HS-27A (cell line): ENCODE measurements around the gene FBXL13.
"Not testable (repeated sequence)": the region's sequence is repeated elsewhere in the genome, so short reads cannot be mapped to it uniquely, and the experiment has no call there.

Experiments
- DNase-seq: peaks from one replicate; pipeline ENCODE4 v3.0.0-alpha.2; 2012; ENCODE audit warnings: low read depth, missing footprints

FBXL13 gene

GRCh38 chr7:103074519-103075336 lies at the start of gene FBXL13, which contains the start of gene ARMC10:
Gene FBXL13, minus strand, starts transcription at chr7:103074796.
Gene ARMC10, plus strand, starts transcription at chr7:103075140. Its CDS starts 133 bp downstream, at chr7:103075273.
- DNase-seq = peak; percentile 56

DNA sequence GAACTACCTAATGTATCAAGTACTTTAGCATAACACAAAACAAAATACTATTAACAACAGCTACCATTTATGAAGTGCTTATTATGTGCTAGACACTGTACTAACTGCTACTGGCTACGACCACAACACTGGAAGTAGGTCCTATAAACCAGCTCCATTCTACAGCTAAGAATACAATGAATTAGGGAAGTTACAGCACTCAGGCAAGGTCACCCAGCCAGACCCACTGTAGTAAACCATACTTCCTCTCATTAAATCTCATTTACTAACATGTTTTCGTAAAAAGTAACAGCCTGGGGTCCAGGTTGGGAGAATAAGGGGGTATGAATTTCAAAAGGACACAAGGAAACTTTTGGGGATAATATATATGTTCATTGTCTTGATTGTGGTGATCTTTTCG lies 48.9 kb upstream of the FBXL13 start:
- no peak for DNase-seq

DNA sequence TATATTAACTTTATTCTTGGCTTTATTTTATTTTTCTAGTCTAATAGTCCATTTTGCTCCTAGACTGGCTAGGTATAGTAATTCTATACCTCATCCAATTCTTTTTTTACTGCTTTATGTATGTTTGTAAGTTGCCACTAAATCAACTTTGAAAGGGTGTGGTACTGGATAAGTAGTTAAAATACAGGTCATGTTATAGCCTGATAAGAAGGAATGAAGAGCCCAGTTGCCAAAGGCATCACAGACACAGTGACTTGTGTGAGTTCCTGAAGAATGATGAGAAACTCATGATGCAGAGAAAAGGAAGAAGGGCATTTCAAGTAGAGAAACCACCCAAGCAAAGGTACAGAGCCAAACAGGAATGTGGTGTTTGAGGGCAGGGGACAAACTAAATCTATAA lies 47.0 kb upstream of the FBXL13 start:
- no peak for DNase-seq

GRCh38 chr7:103120362-103120761 lies 45.8 kb upstream of the FBXL13 start:
- DNase-seq = no peak

- no peak for DNase-seq
Observed at GRCh38 chr7:103119791-103120291, 45.2 kb upstream of the FBXL13 start.

- no peak for DNase-seq
Observed at GRCh38 chr7:103117465-103117864, 42.9 kb upstream of the FBXL13 start.

DNA sequence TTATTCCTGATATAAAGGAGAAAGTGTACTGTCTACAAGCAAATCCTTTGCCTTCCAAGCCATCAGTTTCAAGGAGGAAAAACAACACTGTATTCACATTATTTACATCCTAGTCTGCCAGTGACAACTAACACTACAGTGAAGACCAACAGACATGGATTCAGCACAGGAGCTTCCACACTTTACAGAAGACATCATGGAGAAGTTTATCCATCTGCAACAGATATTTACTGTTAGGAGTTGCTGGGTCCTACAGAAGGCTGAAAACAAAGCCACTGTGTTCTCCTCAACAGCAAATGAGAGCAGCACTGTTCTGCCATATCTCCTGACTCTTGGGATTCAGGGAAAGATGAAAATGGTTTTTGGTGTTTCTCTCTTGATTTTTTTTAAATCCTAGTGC lies 42.4 kb upstream of the FBXL13 start:
- no peak for DNase-seq

GRCh38 chr7:103116511-103116910 lies 41.9 kb upstream of the FBXL13 start:
- DNase-seq = no peak

GRCh38 chr7:103115771-103116170 lies 41.2 kb upstream of the FBXL13 start:
- no peak for DNase-seq

- no peak for DNase-seq
Observed at GRCh38 chr7:103114576-103115008, 40.0 kb upstream of the FBXL13 start.

DNA sequence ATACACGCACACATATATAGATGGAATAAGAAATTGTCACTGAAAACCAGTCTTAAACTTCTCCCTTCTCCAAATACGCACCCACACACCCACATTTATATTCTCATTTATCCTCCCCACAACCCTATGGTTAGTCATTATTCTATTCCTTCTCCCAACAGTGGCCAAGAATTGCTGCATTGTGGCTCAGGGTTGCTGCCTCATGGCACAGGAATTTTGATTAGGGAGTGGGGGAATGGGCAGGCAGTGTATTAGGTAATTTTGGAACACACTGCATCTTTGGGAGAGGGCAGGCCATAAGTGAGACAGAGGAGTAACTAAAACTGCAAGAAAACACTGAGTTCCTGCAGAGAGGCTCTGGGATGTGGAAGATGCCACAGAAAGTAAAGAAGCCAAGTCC lies 38.6 kb upstream of the FBXL13 start:
- DNase-seq = peak; percentile 59

- DNase-seq = not testable (repeated sequence)
Observed at GRCh38 chr7:103106703-103107070, 32.1 kb upstream of the FBXL13 start.

DNA sequence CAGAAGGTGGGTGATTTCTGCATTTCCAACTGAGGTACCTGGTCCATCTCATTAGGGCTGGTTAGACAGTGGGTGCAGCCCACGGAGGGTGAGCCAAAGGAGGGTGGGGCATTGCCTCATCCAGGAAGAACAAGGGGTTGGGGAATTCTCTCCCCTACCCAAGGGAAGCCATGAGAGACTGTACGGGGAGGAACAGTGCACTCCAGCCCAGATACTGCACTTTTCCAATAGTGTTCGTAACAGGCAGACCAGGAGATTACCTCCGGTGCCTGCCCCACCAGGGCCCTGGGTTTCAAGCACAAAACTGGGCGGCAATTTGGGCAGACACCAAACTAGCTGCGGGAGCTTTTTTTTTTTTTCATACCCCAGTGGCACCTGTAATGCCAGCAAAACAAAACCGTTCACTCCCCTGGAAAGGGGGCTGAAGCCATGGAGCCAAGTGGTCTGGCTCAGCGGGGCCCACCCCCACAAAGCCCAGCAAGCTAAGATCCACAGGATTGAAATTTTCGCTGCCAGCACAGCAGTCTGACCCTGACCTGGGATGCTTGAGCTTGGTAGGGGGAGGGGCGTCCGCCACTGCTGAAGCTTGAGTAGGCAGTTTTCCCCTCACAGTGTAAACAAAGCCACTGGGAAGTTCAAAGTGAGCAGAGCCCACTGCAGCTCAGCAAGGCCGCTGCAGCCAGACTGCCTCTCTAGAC lies 31.6 kb upstream of the FBXL13 start:
- DNase-seq = no peak

DNA sequence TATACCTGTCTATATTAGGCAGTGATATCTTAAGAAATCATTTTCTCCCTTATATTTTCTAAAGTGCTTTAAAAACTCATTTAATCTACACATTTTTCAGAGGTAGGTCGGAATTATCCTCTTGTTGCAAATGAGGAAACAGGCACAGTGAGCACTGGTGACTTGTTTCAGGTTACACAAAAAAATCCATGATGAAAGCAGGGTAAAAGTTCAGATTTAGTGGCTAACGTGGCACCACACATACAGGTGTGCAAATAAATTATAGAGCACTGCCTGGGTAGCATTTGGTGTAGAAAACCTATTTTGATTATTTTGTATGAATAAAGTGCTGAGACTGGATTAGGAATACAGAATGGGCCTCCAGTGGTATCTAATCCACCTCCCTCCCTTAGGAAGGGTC lies 26.9 kb upstream of the FBXL13 start:
- no peak for DNase-seq

- no peak for DNase-seq
Observed at GRCh38 chr7:103100348-103100747, 25.8 kb upstream of the FBXL13 start.

GRCh38 chr7:103097041-103097440 lies 22.4 kb upstream of the FBXL13 start:
- no peak for DNase-seq

DNA sequence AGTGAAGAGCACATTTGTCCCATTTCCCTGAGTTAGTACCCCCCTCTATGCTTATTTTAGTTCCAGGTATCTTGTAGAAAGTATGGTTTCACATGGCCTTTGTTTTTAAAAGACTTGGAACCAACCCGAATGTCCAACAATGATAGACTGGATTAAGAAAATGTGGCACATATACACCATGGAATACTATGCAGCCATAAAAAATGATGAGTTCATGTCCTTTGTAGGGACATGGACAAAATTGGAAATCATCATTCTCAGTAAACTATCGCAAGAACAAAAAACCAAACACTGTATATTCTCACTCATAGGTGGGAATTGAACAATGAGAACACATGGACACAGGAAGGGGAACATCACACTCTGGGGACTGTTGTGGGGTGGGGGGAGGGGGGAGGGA lies 21.0 kb upstream of the FBXL13 start:
- not testable (repeated sequence) for DNase-seq

DNA sequence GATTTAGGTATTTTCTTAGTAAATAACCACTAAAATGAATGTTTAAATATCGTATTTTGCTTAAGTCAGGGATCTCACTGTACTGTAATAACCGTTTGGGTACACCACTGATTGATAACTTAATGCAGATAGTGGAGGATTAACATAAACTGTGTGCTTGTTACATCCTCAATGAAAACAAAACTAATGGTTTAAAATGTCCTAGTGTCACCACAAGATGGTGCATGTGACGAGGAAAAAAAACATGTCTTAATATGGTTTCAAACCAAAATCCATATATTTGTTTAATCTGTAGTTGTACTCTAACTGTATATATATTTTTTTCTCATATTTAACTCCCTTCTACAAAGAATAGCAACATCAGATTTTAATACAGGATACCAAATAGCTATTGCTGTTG lies 19.5 kb upstream of the FBXL13 start:
- no peak for DNase-seq

- no peak for DNase-seq
Observed at GRCh38 chr7:103093429-103093828, 18.8 kb upstream of the FBXL13 start.

GRCh38 chr7:103092321-103092720 lies 17.7 kb upstream of the FBXL13 start:
- not testable (repeated sequence) for DNase-seq

DNA sequence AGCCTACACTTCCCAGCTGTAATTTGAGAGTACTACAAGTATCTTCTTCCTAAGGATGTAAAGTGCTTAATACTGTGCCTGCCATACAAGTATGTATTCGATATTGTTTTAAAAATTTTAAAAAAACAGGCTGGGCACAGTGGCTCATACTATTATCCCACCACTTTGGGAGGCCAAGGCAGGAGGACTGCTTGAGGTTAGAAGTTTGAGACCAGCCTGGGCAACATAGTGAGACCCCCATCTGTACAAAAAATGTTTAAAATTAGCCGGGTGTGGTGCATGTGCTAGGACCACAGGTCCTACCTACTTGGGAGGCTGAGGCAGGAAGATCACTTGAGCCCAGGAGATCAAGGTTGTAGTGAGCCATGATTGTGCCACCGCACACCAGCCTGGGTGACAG lies 8.6 kb upstream of the FBXL13 start:
- no peak for DNase-seq

DNA sequence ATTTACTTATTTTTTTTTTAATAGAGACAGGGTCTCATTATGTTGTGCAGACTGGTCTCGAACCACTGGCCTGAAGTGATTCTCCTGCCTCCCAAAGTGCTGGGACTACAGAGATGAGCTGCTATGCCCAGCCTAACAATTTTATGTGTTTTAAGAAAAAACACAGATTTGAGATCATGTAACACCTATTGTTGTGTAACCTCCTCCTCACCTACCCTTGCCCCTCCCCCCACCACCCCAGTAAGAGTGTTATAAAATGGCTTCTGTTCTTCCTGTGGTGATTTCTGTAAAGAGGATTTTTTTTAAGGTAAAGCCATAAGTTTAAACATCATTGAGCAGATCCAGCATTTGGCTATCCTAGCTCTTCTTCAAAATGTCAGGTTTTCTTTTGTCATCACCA lies 7.9 kb upstream of the FBXL13 start:
- no peak for DNase-seq

GRCh38 chr7:103080923-103081322 lies 6.3 kb upstream of the FBXL13 start:
- DNase-seq = no peak
